ENCODE results near the gene RIPK3.
"Not testable (repeated sequence)": the region's sequence is repeated elsewhere in the genome, so short reads cannot be mapped to it uniquely, and the experiment has no call there.

RIPK3 gene

GRCh38 chr14:24378327-24378726, 38.5 kb upstream of the RIPK3 start:
- no peak overlapping the region for H3K4me3 ChIP-seq (ENCODE audit: low read length)
- no peaks in the 10 kb centered on the region for H3K36me3 ChIP-seq (ENCODE audit: control insufficient read depth, insufficient read depth, low read length)

GRCh38 chr14:24377657-24378056, 37.9 kb upstream of the RIPK3 start:
- no peak overlapping the region for H3K9ac ChIP-seq (ENCODE audit: low read length)
- H3K27ac ChIP-seq (ENCODE audit: low read depth, low read length): no peak overlapping the region
- no peaks in the 10 kb centered on the region for H3K36me3 ChIP-seq (ENCODE audit: control insufficient read depth, insufficient read depth, low read length)
- no peaks in the 10 kb centered on the region for H3K4me1 ChIP-seq (ENCODE audit: control insufficient read depth, insufficient read depth, low read length)
- no peaks in the 10 kb centered on the region for H3K27me3 ChIP-seq (ENCODE audit: control insufficient read depth, insufficient read depth, low read length)
- H3K4me3 ChIP-seq (ENCODE audit: low read length): no peak overlapping the region

More at GRCh38 chr14:24378327-24378726, 38.5 kb upstream of the RIPK3 start:
- Histone ChIP-seq H3K4me1 (ENCODE audit: control insufficient read depth, insufficient read depth, low read length) (no peaks in the 10 kb centered on the region), H3K9ac (ENCODE audit: low read length) (no peak overlapping the region), H3K27ac (ENCODE audit: low read depth, low read length) (no peak overlapping the region), H3K27me3 (ENCODE audit: control insufficient read depth, insufficient read depth, low read length) (no peaks in the 10 kb centered on the region)

GRCh38 chr14:24377126-24377525, 37.3 kb upstream of the RIPK3 start:
- no peaks in the 10 kb centered on the region for H3K4me1 ChIP-seq (ENCODE audit: control insufficient read depth, insufficient read depth, low read length)
- no peak overlapping the region for H3K27ac ChIP-seq (ENCODE audit: low read depth, low read length)
- no peaks in the 10 kb centered on the region for H3K27me3 ChIP-seq (ENCODE audit: control insufficient read depth, insufficient read depth, low read length)
- no peaks in the 10 kb centered on the region for H3K36me3 ChIP-seq (ENCODE audit: control insufficient read depth, insufficient read depth, low read length)
- no peak overlapping the region for H3K9ac ChIP-seq (ENCODE audit: low read length)
- no peak overlapping the region for H3K4me3 ChIP-seq (ENCODE audit: low read length)

- Histone ChIP-seq H3K4me3 (ENCODE audit: low read length) (no peak overlapping the region), H3K27ac (ENCODE audit: low read depth, low read length) (no peak overlapping the region), H3K27me3 (ENCODE audit: control insufficient read depth, insufficient read depth, low read length) (no peaks in the 10 kb centered on the region), H3K4me1 (ENCODE audit: control insufficient read depth, insufficient read depth, low read length) (no peaks in the 10 kb centered on the region), H3K9ac (ENCODE audit: low read length) (no peak overlapping the region), H3K36me3 (ENCODE audit: control insufficient read depth, insufficient read depth, low read length) (no peaks in the 10 kb centered on the region)
Observed at GRCh38 chr14:24376448-24377070, 36.8 kb upstream of the RIPK3 start.

- no peaks in the 10 kb centered on the region for H3K27me3 ChIP-seq (ENCODE audit: control insufficient read depth, insufficient read depth, low read length)
- no peaks in the 10 kb centered on the region for H3K4me1 ChIP-seq (ENCODE audit: control insufficient read depth, insufficient read depth, low read length)
- H3K27ac ChIP-seq (ENCODE audit: low read depth, low read length): no peak overlapping the region
- H3K9ac ChIP-seq (ENCODE audit: low read length): no peak overlapping the region
- no peaks in the 10 kb centered on the region for H3K36me3 ChIP-seq (ENCODE audit: control insufficient read depth, insufficient read depth, low read length)
- H3K4me3 ChIP-seq (ENCODE audit: low read length): no peak overlapping the region
Observed at GRCh38 chr14:24372701-24373416, 33.1 kb upstream of the RIPK3 start.

GRCh38 chr14:24371605-24372004, 31.8 kb upstream of the RIPK3 start:
- not testable (repeated sequence) for H3K4me1 ChIP-seq (ENCODE audit: control insufficient read depth, insufficient read depth, low read length); H3K27ac ChIP-seq (ENCODE audit: low read depth, low read length); H3K4me3 ChIP-seq (ENCODE audit: low read length); H3K27me3 ChIP-seq (ENCODE audit: control insufficient read depth, insufficient read depth, low read length); H3K9ac ChIP-seq (ENCODE audit: low read length); H3K36me3 ChIP-seq (ENCODE audit: control insufficient read depth, insufficient read depth, low read length)

- no peaks in the 10 kb centered on the region for H3K36me3 ChIP-seq (ENCODE audit: control insufficient read depth, insufficient read depth, low read length)
- peaks cover 9% of the 10 kb centered on the region for H3K4me1 ChIP-seq (ENCODE audit: control insufficient read depth, insufficient read depth, low read length)
- no peak overlapping the region for H3K4me3 ChIP-seq (ENCODE audit: low read length)
- H3K27ac ChIP-seq (ENCODE audit: low read depth, low read length): no peak overlapping the region
- H3K27me3 ChIP-seq (ENCODE audit: control insufficient read depth, insufficient read depth, low read length): no peaks in the 10 kb centered on the region
- H3K9ac ChIP-seq (ENCODE audit: low read length): no peak overlapping the region
Observed at GRCh38 chr14:24370748-24371147, 31.0 kb upstream of the RIPK3 start.

GRCh38 chr14:24369907-24370687, 30.3 kb upstream of the RIPK3 start:
- H3K27ac ChIP-seq (ENCODE audit: low read depth, low read length): no peak overlapping the region
- no peak overlapping the region for H3K9ac ChIP-seq (ENCODE audit: low read length)
- peaks cover 14% of the 10 kb centered on the region for H3K4me1 ChIP-seq (ENCODE audit: control insufficient read depth, insufficient read depth, low read length)
- H3K4me3 ChIP-seq (ENCODE audit: low read length): no peak overlapping the region
- H3K36me3 ChIP-seq (ENCODE audit: control insufficient read depth, insufficient read depth, low read length): no peaks in the 10 kb centered on the region
- no peaks in the 10 kb centered on the region for H3K27me3 ChIP-seq (ENCODE audit: control insufficient read depth, insufficient read depth, low read length)

GRCh38 chr14:24369463-24369862, 29.7 kb upstream of the RIPK3 start:
- Histone ChIP-seq H3K36me3 (ENCODE audit: control insufficient read depth, insufficient read depth, low read length) (no peaks in the 10 kb centered on the region), H3K27me3 (ENCODE audit: control insufficient read depth, insufficient read depth, low read length) (no peaks in the 10 kb centered on the region), H3K27ac (ENCODE audit: low read depth, low read length) (peak overlapping the region; percentile 99), H3K9ac (ENCODE audit: low read length) (no peak overlapping the region), H3K4me3 (ENCODE audit: low read length) (peak overlapping the region; percentile 75), H3K4me1 (ENCODE audit: control insufficient read depth, insufficient read depth, low read length) (peaks cover 14% of the 10 kb centered on the region)

GRCh38 chr14:24368562-24369252, 28.9 kb upstream of the RIPK3 start:
- Histone ChIP-seq H3K27me3 (ENCODE audit: control insufficient read depth, insufficient read depth, low read length) (no peaks in the 10 kb centered on the region), H3K9ac (ENCODE audit: low read length) (peak overlapping the region; percentile 68), H3K4me1 (ENCODE audit: control insufficient read depth, insufficient read depth, low read length) (peaks cover 14% of the 10 kb centered on the region), H3K4me3 (ENCODE audit: low read length) (peak overlapping the region; percentile 75), H3K27ac (ENCODE audit: low read depth, low read length) (peak overlapping the region; percentile 99), H3K36me3 (ENCODE audit: control insufficient read depth, insufficient read depth, low read length) (no peaks in the 10 kb centered on the region)

- peak overlapping the region; percentile 99 for H3K27ac ChIP-seq (ENCODE audit: low read depth, low read length)
- no peaks in the 10 kb centered on the region for H3K36me3 ChIP-seq (ENCODE audit: control insufficient read depth, insufficient read depth, low read length)
- peak overlapping the region; percentile 75 for H3K4me3 ChIP-seq (ENCODE audit: low read length)
- peak overlapping the region; percentile 68 for H3K9ac ChIP-seq (ENCODE audit: low read length)
- H3K4me1 ChIP-seq (ENCODE audit: control insufficient read depth, insufficient read depth, low read length): peaks cover 14% of the 10 kb centered on the region
- no peaks in the 10 kb centered on the region for H3K27me3 ChIP-seq (ENCODE audit: control insufficient read depth, insufficient read depth, low read length)
Observed at GRCh38 chr14:24368212-24368561, 28.4 kb upstream of the RIPK3 start.

GRCh38 chr14:24367514-24368211, 27.9 kb upstream of the RIPK3 start, which contains the start of gene NFATC4:
NFATC4 (plus strand) TSS chr14:24368184; CDS start chr14:24368341, 157 bp downstream.
- Histone ChIP-seq H3K9ac (ENCODE audit: low read length) (peak within 1 kb of the TSS; percentile 68), H3K27ac (ENCODE audit: low read depth, low read length) (peak within 1 kb of the TSS; percentile 99), H3K4me1 (ENCODE audit: control insufficient read depth, insufficient read depth, low read length) (peaks cover 14% of the 10 kb centered on the region), H3K4me3 (ENCODE audit: low read length) (peak within 1 kb of the TSS; percentile 78), H3K36me3 (ENCODE audit: control insufficient read depth, insufficient read depth, low read length) (no peaks in the 10 kb centered on the region), H3K27me3 (ENCODE audit: control insufficient read depth, insufficient read depth, low read length) (no peaks in the 10 kb centered on the region)

Data from rectal smooth muscle tissue (tissue), 1 donor.